NB4 (cell line): Measurements from ENCODE around the gene YEATS2.

Experiments used
- DNase-seq: peaks from one replicate; pipeline ENCODE4 v3.0.0; 2010; ENCODE audit warnings: low read depth
- H3K4me3 ChIP-seq: one replicate; pipeline ENCODE4 v1.5.1; 2011; ENCODE audit warnings: mild to moderate bottlenecking, low read depth, low read length, moderate library complexity
- CTCF ChIP-seq: IDR thresholded peaks from one replicate; pipeline ENCODE4 v1.5.1; 2012; ENCODE audit warnings: low read depth, low read length
- MAX ChIP-seq: IDR thresholded peaks from 2 replicates; pipeline ENCODE4 v1.6.1; 2011; ENCODE audit warnings: low read depth, low read length
- MYC ChIP-seq: IDR thresholded peaks from 2 replicates; pipeline ENCODE4 v1.6.1; 2011; ENCODE audit warnings: low read depth, low read length
- POLR2A ChIP-seq: IDR thresholded peaks from 2 replicates; pipeline ENCODE4 v1.6.1; 2011; ENCODE audit warnings: mild to moderate bottlenecking; ENCODE audit not compliant: insufficient read length; ENCODE audit errors: extremely low read depth

YEATS2 gene

DNA sequence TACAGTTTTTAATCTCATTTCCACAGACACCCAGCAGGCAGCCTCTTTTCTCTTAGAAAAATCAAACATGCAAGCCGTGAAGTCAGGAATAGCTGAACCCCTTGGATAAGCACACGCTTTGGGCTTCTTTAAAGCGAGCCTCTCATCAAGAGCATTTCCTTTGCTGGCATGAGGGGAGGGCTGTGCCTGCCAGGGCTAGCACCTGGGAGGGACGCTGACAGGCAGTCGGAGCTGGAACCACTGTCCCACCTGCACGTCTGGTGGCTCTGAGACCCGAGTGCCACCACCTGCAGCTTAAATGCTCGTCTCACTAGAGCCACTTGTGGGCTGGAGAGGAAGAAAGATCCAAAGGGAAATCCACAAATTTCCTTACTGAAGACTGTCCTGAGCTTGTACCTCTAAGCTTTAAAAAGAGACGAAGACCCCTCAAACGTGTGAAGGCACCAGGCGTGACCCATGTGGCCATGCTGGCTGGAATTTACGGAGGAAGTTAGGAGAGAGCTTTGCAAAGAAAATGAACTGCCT lies 118.4 kb downstream of the YEATS2 start:
- no peak for DNase-seq
- H3K4me3 ChIP-seq: no peak overlapping the region
- TF ChIP-seq MYC (no peak), CTCF (no peak), POLR2A (no peak), MAX (no peak)

DNA sequence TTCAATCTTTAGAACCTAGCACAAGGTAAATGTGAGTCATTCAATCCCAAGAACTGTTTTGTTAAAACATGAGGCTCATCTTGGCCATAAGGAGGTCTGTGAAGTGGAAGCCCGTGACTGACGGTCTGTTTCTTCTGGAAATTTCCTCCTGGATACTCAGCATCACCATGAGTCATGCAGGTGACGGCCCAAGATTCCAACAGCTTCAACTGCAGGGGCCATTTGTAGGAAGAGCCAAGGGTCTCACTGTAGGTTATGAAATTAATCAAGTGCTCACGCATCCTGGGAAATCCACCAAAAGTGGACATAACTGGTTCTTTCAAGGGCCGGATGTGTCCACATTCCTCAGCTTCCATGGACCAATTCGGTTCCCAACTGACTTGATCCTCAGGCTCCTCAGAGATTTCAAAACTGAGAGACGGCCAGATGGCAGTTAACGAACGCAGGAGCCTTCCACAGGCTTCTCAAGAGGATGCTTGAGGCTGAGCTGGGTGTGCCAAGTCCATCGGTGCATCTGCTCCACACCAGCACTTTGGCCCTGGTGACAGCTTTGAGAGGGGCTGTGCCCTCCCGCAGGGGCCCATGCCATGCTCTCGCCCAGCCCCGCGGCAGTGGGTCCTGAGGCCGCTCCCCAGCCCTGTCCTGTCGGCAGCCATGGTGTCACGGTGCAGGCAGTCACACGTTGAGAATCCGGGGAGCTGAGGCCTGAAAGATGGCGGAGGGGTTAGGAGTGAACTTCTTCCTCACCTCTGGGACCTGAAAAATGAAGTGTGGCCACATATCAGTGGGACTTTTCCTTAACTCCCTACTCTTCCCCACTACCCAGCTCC lies 119.3 kb downstream of the YEATS2 start:
- no peak overlapping the region for H3K4me3 ChIP-seq
- no peak for DNase-seq
- TF ChIP-seq MAX (no peak), POLR2A (no peak), MYC (no peak), CTCF (no peak)

DNA sequence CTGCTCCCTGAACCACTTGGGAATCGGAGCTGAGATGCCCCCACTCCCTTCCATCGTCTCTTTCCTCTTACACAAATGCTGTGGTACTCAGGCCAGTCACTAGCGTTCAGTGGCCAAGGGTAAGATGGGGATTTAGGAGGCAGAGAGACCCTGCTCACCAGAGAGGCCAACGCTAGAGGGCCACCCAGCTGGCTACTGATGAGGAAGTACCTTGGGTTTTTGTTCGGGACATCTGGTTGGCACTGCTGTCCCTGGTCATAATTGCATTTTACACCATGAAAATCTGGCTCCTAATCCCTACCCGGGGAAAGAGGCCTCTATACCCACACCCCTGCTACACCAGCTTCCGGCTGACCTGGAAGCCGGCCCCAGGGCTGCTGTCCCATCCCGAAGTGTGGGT lies 120.0 kb downstream of the YEATS2 start:
- TF ChIP-seq CTCF: no peak
- no peak for TF ChIP-seq POLR2A
- TF ChIP-seq MAX: no peak
- no peak for TF ChIP-seq MYC
- DNase-seq: no peak
- no peak overlapping the region for H3K4me3 ChIP-seq

- H3K4me3 ChIP-seq: no peak overlapping the region
- no peak for DNase-seq
- TF ChIP-seq CTCF: no peak
- no peak for TF ChIP-seq MYC
- TF ChIP-seq MAX: no peak
- no peak for TF ChIP-seq POLR2A
Observed at GRCh38 chr3:183818041-183818620, 120.5 kb downstream of the YEATS2 start.

DNA sequence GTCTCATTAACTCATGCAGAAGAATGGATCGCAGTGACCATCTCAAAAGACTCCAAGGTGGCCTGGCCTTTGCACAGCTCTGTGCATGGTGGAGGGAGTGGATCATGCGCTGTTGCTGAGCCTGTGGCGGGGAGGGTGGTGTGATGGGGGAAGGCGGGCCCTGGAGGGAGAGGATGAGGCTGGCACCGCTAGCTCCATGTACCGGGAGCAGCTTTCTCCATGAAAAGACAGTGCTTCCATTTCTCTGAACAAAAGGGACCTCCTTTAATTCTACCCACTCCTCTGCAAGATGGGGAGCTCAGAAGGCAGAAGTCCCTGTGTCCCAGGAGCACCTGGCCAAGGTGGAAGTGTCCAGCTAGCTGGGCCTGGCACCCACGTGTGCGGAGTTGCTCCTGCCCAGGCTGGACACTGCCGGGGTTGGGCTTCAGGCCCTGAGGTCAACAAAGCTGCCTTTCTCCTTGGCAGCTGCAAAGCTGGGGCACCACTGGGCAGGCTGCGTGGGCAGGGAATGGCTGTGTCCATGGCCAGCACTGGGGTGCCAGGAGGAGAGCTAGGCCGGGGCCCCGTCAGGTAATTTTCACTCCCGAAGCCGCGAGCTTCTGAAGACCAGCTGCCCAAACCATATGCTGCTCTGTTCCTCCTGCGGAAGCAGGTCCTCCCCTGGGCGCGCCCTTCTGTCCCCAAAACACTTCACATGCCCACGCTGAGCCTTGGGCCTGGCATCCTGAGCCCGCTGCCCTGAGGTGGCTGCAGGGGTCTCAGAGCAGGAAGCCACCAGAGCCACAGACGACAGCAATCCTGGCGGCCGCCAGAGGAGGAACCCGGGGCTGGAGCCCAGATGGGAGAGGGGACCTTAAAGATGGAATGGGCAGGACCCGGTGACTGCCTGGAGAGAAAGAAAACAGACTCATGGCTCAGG lies 121.4 kb downstream of the YEATS2 start:
- TF ChIP-seq CTCF: no peak
- TF ChIP-seq MYC: no peak
- TF ChIP-seq POLR2A: no peak
- TF ChIP-seq MAX: no peak
- no peak for DNase-seq
- no peak overlapping the region for H3K4me3 ChIP-seq
